Psoas muscle (tissue), 8 donors: Measurements from ENCODE around the gene PKNOX1. TPM values are rescaled to one million over a fixed set of nuclear protein-coding genes. Genes with fewer than 3 reads are reported as not detected.
"Not testable (repeated sequence)": the region's sequence is repeated elsewhere in the genome, so short reads cannot be mapped to it uniquely, and the experiment has no call there.

Experiments
- ATAC-seq, 4 donors: fragments of 200-7000 bp; cut with Tn5 transposase; one replicate each; pipeline ENCODE4 v1.9.1; 2020; ENCODE audit warnings: moderate library complexity in 3 of 4, mild to moderate bottlenecking in 2 of 4
- DNase-seq, 2 donors: peaks; one replicate each; pipeline ENCODE4 v3.0.0-alpha.2; 2020
- H3K27ac ChIP-seq: fragments of 200-600 bp; one replicate; pipeline ENCODE4 v1.8.0; 2022
- H3K27me3 ChIP-seq, 3 donors: fragments of 200-600 bp in 1 of 3; one replicate each; pipeline versions ENCODE4 v1.6.1 to v1.8.0; 2013 to 2022; ENCODE audit warnings: low read length in 2 of 3, mild to moderate bottlenecking in 2 of 3, moderate library complexity in 1 of 3; ENCODE audit not compliant: insufficient read depth in 3 of 3
- H3K36me3 ChIP-seq, 2 donors: fragments of 200-600 bp in 1 of 2; one replicate each; pipeline versions ENCODE4 v1.6.1 to v1.8.0; 2013 to 2022; ENCODE audit warnings: low read depth in 1 of 2, mild to moderate bottlenecking in 1 of 2, moderate library complexity in 1 of 2; ENCODE audit not compliant: insufficient read depth in 1 of 2
- H3K4me1 ChIP-seq: fragments of 200-600 bp; one replicate; pipeline ENCODE4 v1.8.0; 2022
- H3K4me3 ChIP-seq: fragments of 200-600 bp; one replicate; pipeline ENCODE4 v1.8.0; 2022; ENCODE audit warnings: mild to moderate bottlenecking
- H3K9me3 ChIP-seq: fragments of 200-600 bp; one replicate; pipeline ENCODE4 v1.8.0; 2022
- WGBS, 3 donors: extraction: QIAGEN DNeasy Blood & Tissue Kit; methylation state at CpG; one replicate each; pipeline versions ENCODE4 v1.1.6 to v1.1.7; 2013; 5-methylcytosine and 5-hydroxymethylcytosine counted together
- intact Hi-C, 2 donors: fragments of 100-400 bp; cut with DNase I; formaldehyde crosslinking; loops; one replicate each; pipeline versions ENCODE4 v1.11.0 to v1.14.2; 2022
- polyA plus RNA-seq, 3 donors: library from polyadenylated mRNA; stranded (reverse); fragments of 200-250 nt; gene quantifications; one replicate each; pipeline ENCODE4 v1.2.3, GENCODE V29; 2013
- total RNA-seq, 4 donors: library from RNA; stranded (reverse); fragmentation: NEBNext Ultra II Directional in 2 of 4; extraction: Animal tissue kit (Norgen Biotek cat#: 25700) in 2 of 4; gene quantifications; one replicate each; pipeline versions ENCODE4 v1.2.1 to v1.2.4, GENCODE V29; 2021 to 2023
- TF ChIP-seq, protein P1 (sequence below): fragments of 200-600 bp; IDR thresholded peaks from one replicate; pipeline ENCODE4 v1.8.0; 2022; ENCODE audit warnings: antibody characterized with exemption
- donor health status: healthy with polysubstance abuse.
- donor health status: DM: no; HTN: no; CAD: no; lungs with moderate emphysema.
- donor health status: Bipolar disorder and iron deficiency.
- donor health status: healthy.
- donor health status: DM: yes; HTN: yes; CAD: no.
- donor health status: DM: no; HTN: no; CAD: no.
- donor health status: DM: no; HTN: no; CAD: no.
- donor health status: DM: yes; HTN: yes; CAD: no.

The PKNOX1 gene
- total and polyA plus RNA-seq, 7 donors, result 6.0 to 14.7 (median 12.1) TPM

DNA sequence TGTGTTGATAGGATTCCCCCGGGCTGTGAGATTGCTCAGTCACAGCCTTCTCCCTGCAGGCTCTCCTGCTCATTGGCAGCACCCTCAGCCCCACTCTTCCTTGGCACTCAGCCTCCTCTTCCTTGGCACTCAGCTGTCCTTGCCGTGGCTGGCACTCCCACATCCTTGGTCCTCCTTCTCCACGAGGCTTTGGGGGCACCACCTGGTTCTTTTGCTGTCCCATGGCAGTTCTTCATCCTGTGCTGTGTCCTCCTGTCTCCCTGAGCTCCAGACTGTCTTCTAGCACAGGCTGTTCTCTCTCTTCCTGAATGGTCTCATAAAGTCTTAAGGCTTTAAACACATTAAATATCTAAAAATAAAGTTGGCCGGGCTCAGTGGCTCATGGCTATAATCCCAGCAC lies 27.0 kb downstream of the PKNOX1 start:
- no peaks in the 10 kb centered on the region for H3K27me3 ChIP-seq
- TF ChIP-seq, protein P1, sequence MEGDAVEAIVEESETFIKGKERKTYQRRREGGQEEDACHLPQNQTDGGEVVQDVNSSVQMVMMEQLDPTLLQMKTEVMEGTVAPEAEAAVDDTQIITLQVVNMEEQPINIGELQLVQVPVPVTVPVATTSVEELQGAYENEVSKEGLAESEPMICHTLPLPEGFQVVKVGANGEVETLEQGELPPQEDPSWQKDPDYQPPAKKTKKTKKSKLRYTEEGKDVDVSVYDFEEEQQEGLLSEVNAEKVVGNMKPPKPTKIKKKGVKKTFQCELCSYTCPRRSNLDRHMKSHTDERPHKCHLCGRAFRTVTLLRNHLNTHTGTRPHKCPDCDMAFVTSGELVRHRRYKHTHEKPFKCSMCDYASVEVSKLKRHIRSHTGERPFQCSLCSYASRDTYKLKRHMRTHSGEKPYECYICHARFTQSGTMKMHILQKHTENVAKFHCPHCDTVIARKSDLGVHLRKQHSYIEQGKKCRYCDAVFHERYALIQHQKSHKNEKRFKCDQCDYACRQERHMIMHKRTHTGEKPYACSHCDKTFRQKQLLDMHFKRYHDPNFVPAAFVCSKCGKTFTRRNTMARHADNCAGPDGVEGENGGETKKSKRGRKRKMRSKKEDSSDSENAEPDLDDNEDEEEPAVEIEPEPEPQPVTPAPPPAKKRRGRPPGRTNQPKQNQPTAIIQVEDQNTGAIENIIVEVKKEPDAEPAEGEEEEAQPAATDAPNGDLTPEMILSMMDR, result no peak
- no peaks in the 10 kb centered on the region for H3K9me3 ChIP-seq
- H3K27ac ChIP-seq, result no peak overlapping the region
- 16 to 43% (median 23%) methylated on average over 4 of the region's 4 CpGs for WGBS, 3 donors
- peaks cover 4% of the 10 kb centered on the region for H3K4me1 ChIP-seq
- no peak overlapping the region for H3K4me3 ChIP-seq
- DNase-seq, result no peak
- ATAC-seq, result peak in 3 of 4 donors; percentile 40 to 66 (median 60)
- H3K36me3 ChIP-seq, result peaks cover 0 to 15% of the 10 kb centered on the region in 2 donors
- intact Hi-C loops, result no loop called here

DNA sequence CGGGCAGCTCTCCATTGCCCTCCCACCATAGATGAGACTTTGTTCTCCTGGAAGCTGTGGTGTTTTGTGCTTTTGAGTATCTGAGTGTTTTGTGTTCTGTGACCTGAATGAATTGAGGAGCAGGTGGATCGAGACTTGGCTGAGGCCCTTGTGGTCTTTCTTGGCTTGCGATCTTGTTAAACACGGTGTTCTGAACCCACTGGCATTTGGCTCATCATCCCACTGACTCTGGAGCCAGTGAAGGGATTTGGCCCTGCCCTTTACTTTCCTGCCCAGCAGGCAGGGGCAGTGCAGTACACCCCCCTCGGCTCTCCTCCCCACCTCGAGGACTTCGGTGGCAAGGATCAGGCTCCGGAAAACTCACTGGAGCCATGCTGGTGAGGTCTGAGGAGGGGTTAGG lies 30.6 kb downstream of the PKNOX1 start:
- intact Hi-C loops, result no loop called here
- Histone ChIP-seq H3K4me3 (no peak overlapping the region), H3K27ac (no peak overlapping the region), H3K27me3 (no peaks in the 10 kb centered on the region), H3K9me3 (no peaks in the 10 kb centered on the region), H3K36me3 (peaks cover 4 to 40% of the 10 kb centered on the region in 2 donors), H3K4me1 (peaks cover 4% of the 10 kb centered on the region)
- DNase-seq (no peak), ATAC-seq (no peak)
- 36 to 56% (median 49%) methylated on average over 8 of the region's 8 CpGs for WGBS, 3 donors
- TF ChIP-seq, protein P1, result no peak

DNA sequence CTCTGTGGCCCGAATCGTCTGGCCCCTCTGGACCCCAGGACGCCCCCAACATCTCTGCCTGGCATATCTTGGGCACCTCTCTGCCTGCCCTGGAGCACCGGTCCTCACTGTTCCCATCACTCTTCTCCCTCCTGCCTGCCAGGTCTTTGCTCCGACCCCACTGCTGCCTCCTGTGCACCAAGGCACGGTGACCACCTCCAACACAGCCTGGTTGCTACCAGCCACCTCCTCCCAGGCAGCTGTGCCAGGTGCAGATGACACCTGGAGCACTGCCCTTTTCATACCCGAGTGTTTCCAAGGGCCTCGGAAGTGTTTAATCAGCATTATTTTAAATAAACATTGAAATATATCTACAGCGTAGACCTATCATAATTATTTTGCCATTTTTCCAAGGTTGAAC lies 31.3 kb downstream of the PKNOX1 start:
- Histone ChIP-seq H3K27me3 (no peaks in the 10 kb centered on the region), H3K9me3 (no peaks in the 10 kb centered on the region), H3K4me3 (no peak overlapping the region), H3K27ac (no peak overlapping the region), H3K4me1 (peaks cover 4% of the 10 kb centered on the region), H3K36me3 (peaks cover 4 to 45% of the 10 kb centered on the region in 2 donors)
- TF ChIP-seq, protein P1, result no peak
- 72 to 78% (median 77%) methylated on average over 9 of the region's 9 CpGs for WGBS, 3 donors
- intact Hi-C loops, result no loop called here
- no peak for ATAC-seq
- no peak for DNase-seq

DNA sequence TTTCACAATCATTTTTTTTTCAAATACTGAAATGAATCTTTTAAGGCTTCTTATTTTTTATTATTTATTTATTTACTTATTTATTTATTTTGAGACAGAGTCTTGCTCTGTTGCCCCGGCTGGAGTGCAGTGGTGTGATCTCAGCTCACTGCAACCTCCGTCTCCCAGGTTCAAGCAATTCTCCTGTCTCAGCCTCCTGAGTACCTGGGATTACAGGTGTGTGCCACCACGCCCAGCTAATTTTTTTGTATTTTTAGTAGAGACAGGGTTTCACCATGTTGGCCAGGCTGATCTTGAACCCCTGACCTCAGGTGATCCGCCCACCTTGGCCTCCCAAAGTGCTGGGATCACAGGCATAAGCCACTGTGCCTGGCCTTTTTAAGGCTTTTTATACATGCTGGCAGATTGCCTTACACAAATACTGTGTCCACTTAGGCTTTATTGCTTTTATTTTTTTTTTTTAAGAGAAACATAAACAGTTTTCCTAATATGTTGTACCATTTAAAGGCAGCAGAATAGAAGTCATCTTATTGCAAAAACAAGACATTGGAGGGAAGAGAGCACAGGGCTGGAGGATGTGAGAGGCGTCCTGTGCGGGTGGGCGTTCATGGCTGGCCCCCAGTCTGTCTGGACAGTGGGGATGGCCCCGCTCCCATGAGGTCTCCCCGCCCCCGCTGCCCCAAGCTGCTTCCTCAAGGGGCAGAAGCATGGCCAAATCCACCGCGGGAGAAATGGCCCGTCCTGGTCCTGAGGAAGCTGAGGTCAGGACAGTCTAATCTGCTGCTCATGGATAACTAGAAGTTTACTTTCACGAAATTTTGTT lies 31.9 kb downstream of the PKNOX1 start:
- DNase-seq, H3K4me1 ChIP-seq, H3K9me3 ChIP-seq, intact Hi-C loops, H3K27me3 ChIP-seq, ATAC-seq, H3K4me3 ChIP-seq, H3K27ac ChIP-seq: not testable (repeated sequence)
- 80 to 85% (median 85%) methylated on average over 14 of the region's 14 CpGs for WGBS, 3 donors
- peaks cover 4 to 47% of the 10 kb centered on the region in 2 donors for H3K36me3 ChIP-seq

DNA sequence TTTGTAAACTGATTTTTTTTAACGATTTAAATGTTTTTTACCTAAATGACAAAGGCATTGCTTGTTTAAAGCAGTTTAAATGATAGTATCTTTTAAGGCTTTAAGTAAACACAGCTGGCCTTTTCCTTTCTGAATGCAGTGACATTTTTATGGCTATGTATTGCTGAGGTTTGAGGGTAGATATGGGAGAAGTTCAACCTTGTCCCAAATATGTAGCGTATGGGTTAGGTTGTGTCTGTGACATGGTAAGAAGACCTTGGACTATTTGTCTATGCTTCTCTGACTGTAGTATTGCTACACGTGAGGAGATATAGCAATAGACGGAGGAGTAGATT lies 32.5 kb downstream of the PKNOX1 start:
- ATAC-seq, result no peak
- WGBS, 3 donors, result 89 to 92% (median 92%) methylated on average over 4 of the region's 4 CpGs
- Histone ChIP-seq H3K36me3 (peaks cover 4 to 53% of the 10 kb centered on the region in 2 donors), H3K4me1 (no peaks in the 10 kb centered on the region), H3K27ac (no peak overlapping the region), H3K4me3 (no peak overlapping the region), H3K27me3 (no peaks in the 10 kb centered on the region), H3K9me3 (no peaks in the 10 kb centered on the region)
- TF ChIP-seq, protein P1, result no peak
- DNase-seq, result no peak
- intact Hi-C loops, result no loop called here
